Gastroesophageal sphincter (tissue), 3 donors: ENCODE measurements around the gene USH1G.

Experiments used
- CTCF ChIP-seq, 4 experiments: fragments of 200-600 bp in 2 of 4; fragments of 450-650 bp in 2 of 4; sonication (generic) in 1 of 4; IDR thresholded peaks; one replicate each; pipeline ENCODE4 v1.5.1; 2017 to 2019; ENCODE audit warnings: antibody characterized with exemption in 4 of 4, mild to moderate bottlenecking in 2 of 4, moderate library complexity in 2 of 4
- EP300 ChIP-seq: sonication (generic); formaldehyde crosslinking; IDR thresholded peaks from one replicate; pipeline ENCODE4 v1.6.1; 2017; ENCODE audit warnings: antibody characterized with exemption, mild to moderate bottlenecking

DNA sequence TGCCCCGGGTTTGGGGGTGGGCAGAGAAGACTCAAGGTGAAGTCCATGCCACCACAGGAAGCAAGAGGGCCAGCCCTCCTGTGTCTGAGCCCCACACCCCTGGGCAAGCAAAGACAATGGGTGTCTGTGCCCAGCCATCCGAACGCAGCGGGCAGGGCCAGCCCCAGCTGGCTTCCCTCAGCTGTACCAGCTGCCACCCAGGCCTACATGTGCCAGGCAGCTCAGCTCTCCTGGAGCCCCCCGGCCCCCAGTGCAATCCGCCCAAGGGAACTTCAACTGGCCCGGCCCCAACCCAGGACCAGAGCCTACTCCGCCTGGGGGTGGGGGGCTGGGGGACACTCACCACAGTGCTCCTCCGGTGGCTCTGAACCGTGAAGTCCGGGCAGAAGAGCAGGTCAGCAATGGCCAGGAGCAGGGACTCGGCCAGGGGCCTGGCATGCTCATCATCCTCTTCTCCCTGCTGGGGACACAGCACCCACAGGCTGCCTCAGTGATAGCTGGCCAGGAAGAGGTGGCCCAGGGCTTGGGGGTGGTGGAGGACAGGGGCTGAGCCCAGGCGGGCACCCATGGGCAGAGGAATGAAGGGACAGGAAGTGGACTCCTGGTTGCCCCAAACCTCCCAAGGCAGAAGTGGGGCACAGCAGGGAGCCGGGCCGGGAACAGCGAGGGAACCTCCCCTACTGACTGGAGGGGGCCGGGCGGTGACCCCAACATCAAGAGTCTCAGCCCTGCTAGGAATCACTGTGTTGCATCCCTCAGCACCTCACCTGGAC lies 39.8 kb upstream of the USH1G start:
- TF ChIP-seq CTCF (IDR thresholded peaks at IDR 0.05) (no peak), EP300 (no peak)
